ENCODE results near the gene STAG2.
"Not testable (repeated sequence)": the region's sequence is repeated elsewhere in the genome, so short reads cannot be mapped to it uniquely, and the experiment has no call there.

The STAG2 gene

DNA sequence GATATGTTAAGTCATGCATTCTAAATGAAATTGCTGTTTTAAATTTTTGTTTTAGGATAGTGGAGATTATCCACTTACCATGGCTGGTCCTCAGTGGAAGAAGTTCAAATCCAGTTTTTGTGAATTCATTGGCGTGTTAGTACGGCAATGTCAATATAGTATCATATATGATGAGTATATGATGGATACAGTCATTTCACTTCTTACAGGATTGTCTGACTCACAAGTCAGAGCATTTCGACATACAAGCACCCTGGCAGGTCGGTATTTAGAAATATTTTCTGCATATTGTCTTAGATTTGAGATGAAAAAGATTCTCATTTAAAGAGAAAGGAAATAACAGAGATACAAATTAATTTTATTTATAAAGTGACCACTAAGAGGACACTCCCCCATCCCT, 83.6 kb downstream of the STAG2 start:
- no peak for DNase-seq

- DNase-seq, result not testable (repeated sequence)
Measured at GRCh38 chrX:124084417-124084816, 122.9 kb downstream of the STAG2 start.

DNA sequence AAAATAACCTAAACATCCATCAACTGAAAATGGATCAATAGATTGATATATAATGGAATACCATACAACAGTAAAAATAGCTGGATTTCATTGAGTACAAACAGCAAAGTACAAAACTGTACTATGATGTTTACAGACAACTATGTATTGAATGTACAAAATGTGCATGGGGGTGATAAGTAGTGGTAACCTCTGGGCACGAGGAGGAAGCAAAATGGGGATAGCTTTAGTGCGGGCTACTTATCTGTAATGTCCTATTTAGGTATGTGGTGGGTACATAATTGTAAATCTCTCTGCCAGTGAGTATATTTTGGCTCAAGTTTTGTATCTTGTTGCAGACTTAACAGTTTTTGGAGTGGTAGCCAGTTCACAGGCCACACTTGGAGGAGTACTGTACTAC, 123.6 kb downstream of the STAG2 start:
- no peak for DNase-seq

DNA sequence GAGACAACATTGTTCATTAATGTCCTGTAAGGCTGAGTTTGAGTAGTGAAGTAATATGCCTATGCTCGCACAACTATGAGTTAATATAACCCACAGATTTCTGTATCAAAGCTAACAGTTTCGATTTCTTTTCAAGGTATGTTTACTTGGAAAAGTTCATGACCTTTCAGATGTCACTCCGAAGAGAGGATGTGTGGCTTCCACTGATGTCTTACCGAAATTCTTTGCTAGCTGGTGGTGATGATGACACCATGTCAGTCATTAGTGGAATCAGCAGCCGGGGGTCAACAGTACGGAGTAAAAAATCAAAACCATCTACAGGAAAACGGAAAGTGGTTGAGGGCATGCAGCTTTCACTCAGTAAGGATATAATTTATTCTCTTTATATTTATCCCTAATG, 124.9 kb downstream of the STAG2 start:
- no peak for DNase-seq

DNA sequence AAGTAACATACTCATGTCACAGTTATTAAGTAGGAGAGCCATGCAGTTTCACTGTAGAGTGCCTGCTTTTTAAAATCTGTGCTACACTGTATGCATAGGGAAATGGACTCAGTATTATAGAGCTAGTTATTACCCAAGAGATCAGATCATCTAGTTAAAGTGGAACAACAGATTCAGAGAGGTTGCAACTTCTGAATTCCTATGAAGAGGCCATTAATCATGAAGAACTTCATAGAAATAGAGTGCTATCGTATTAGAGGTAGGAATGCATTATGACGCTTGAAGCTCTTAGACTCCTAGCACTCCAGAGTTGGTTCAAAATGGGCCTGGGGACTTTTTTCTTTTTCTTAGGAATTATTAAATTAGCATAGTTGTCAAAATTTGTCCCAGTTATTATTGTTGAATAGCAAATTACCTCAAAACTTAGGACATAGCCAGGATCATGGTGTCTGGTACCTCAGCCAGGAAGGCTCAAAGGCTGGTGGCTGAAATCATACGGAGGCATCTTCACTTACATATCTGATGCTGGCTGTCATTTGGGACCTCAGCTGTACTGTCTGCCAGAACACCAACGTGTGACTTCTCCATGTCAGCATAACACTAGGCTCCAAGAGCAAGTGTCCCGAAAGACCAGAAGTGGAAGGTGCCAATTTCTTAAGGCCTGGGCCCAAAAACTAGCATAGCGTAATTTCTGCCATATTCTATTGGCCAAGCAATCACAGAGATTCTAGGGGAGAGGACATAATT, 125.7 kb downstream of the STAG2 start:
- no peak for DNase-seq

GRCh38 chrX:124093222-124093621, 131.7 kb downstream of the STAG2 start:
- no peak for DNase-seq

GRCh38 chrX:124097116-124097515, 135.6 kb downstream of the STAG2 start:
- DNase-seq, result no peak

- DNase-seq, result peak; percentile 25
Measured at GRCh38 chrX:124098089-124098488, 136.6 kb downstream of the STAG2 start.

DNA sequence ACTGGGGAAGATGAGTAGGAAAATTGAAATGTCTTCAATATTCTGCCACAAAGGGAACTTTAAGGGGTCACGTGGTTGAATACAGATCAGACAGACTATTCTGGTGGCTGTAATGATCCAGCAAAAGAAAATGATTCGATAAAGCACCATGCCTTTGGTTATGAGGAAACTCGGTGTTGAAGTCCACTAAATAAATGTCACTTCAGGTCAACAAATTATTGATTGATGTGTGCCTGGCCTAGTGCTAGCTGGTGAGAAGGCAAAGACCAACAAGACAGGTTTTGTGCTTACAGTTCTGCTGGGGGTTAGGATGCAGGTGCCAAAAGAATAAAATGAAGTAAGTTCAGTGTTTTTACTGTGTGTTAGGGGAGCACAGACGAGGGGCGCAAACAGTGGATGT, 142.5 kb downstream of the STAG2 start:
- no peak for DNase-seq

DNA sequence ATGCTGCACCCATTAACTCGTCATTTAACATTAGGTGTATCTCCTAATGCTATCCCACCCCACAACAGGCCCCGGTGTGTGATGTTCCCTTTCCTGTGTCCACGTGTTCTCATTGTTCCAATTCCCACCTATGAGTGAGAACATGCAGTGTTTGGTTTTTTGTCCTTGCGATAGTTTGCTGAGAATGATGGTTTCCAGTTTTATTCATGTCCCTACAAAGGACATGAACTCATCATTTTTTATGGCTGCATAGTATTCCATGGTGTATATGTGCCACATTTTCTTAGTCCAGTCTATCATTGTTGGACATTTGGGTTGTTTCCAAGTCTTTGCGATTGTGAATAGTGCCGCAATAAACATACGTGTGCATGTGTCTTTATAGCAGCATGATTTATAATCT, 143.0 kb downstream of the STAG2 start:
- not testable (repeated sequence) for DNase-seq

DNA sequence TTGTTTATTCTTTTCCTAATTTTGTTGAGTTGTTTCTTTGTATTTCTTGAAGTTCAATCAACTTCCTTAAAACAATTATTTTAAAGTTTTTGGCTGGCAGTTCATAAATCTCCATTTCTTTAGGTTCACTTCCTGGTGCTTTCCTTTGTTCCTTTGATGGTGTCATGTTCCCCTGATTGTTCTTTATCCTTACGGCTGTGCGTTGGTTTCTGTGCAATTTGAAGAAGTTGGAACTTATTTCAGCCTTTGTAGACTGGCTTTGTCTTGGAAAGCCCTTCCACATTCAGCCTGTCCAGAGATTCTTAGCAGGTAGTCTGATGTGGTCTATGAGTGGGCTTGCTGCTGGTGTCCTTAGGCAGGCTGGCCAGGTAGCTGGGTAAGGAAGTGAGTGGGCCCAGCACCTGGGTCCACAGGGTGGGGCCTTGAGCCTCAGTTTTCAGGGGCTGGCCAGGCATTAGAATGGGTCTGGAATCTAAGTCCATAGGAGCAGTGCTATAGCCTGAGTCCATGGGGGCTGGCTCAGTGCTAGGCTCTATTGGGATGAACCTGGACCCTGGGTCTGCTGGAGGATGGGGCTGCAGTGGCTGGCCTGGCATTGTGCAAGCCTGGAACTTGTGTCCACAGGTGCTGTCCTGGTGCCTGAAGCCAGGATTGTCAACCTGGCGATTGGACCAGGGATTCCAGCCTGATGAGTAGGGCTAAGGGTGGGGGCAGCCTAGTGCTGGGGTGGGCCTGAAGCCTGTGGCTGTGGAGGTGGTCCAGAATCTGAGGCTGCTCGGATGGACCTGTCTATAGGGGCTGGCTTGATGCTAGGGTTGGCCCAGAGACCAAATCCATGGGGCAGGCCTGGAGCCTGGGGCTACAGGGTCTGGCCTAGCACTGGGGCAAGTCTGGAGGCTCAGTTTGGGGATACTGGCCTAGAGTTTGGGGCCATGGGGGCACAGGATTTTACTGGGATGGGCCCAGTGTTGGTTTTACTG, 152.4 kb downstream of the STAG2 start:
- no peak for DNase-seq

GRCh38 chrX:124117325-124117724, 155.8 kb downstream of the STAG2 start:
- no peak for DNase-seq

GRCh38 chrX:124125471-124125870, 164.0 kb downstream of the STAG2 start:
- DNase-seq, result no peak

GRCh38 chrX:124127496-124127895, 166.0 kb downstream of the STAG2 start:
- DNase-seq, result no peak

DNA sequence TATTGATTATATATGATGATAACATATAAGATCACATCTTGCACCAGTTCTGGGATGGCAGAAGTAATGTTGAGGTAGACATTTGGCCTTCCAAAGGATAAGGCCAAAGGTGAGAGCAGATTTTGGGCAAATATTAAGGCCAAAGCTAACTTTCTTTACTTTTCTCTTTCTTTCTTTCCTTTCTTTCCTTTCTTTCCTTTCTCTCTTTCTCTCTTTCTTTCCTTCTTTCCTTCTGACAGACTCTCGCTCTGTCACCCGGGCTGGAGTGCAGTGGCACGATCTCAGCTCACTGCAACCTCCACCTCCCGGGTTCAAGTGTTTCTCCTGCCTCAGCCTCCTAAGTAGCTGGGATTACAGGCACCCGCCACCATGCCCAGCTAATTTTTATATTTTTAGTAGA, 170.9 kb downstream of the STAG2 start:
- not testable (repeated sequence) for DNase-seq

GRCh38 chrX:124145749-124146148, 184.2 kb downstream of the STAG2 start:
- DNase-seq, result no peak

DNA sequence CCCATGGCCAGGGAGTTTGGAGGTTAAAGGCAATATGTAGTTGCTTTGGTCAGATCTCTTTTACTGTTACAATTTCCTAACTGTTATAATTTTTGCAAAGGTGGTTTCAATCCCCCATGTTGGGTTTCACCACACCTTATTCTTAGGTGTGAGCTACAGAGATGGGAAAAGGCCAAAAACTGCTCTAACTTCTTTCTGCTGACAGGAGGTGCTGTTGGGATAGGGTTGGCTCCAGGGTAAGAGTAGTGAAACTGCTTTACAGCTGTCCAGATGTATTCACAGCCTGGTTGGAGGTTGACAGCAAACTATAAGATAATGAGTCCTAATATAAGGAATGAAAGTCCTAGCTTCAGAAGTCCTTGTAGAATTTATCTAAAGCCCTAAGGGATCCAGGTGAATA, 189.7 kb downstream of the STAG2 start:
- DNase-seq, result no peak

All from NCI-H446 treated with DMSO at 0.1 percent for 48 hours (cell line).